Adrenal gland (tissue), 12 donors: Measurements from ENCODE around the gene PLA2G2F. TPM values are rescaled to one million over a fixed set of nuclear protein-coding genes. Genes with fewer than 3 reads are reported as not detected.

Experiments used
- DNase-seq, 7 donors: peaks; one replicate each; pipeline ENCODE4 v3.0.0-alpha.2; 2019 to 2020
- H3K27ac ChIP-seq, 5 donors: fragments of 200-600 bp; sonication (generic) in 4 of 5; 1 replicate in 3 of 5; 2 replicates in 2 of 5; pipeline versions ENCODE4 v1.5.1 to v1.8.0; 2016 to 2020; ENCODE audit warnings: mild to moderate bottlenecking in 1 of 5
- H3K27me3 ChIP-seq: fragments of 200-600 bp; 2 replicates; pipeline ENCODE4 v1.8.0; 2021
- H3K36me3 ChIP-seq, 2 donors: fragments of 200-600 bp; replicated peaks in 1 of 2; 1 replicate in 1 of 2; 2 replicates in 1 of 2; pipeline versions ENCODE4 v1.5.1 to v1.8.0; 2018 to 2022
- H3K4me1 ChIP-seq, 2 donors: fragments of 200-600 bp; replicated peaks in 1 of 2; 1 replicate in 1 of 2; 2 replicates in 1 of 2; pipeline versions ENCODE4 v1.5.1 to v1.8.0; 2018 to 2021
- H3K4me3 ChIP-seq, 4 donors: fragments of 200-600 bp; sonication (generic) in 3 of 4; one replicate each; pipeline ENCODE4 v1.5.1; 2016 to 2018
- H3K9me3 ChIP-seq, 3 donors: fragments of 200-600 bp; sonication (generic) in 1 of 3; replicated peaks in 1 of 3; 1 replicate in 2 of 3; 2 replicates in 1 of 3; pipeline versions ENCODE4 v1.5.1 to v1.8.0; 2016 to 2021
- POLR2A ChIP-seq, 2 donors: fragments of 450-650 bp; IDR thresholded peaks; one replicate each; pipeline ENCODE4 v1.6.1; 2017; ENCODE audit warnings: antibody characterized with exemption in 2 of 2, mild to moderate bottlenecking in 2 of 2, moderate library complexity in 1 of 2
- WGBS, 4 donors: extraction: QIAGEN DNeasy Blood & Tissue Kit in 2 of 4; methylation state at CpG; one replicate each; pipeline versions ENCODE4 v1.1.5 to v1.1.7; 2013 to 2017; 5-methylcytosine and 5-hydroxymethylcytosine counted together
- intact Hi-C, 2 donors: fragments of 100-400 bp; cut with DNase I; formaldehyde crosslinking; loops; one replicate each; pipeline versions ENCODE4 v1.14.1 to v1.15.0; 2022 to 2023
- polyA plus RNA-seq, 3 donors: library from polyadenylated mRNA; stranded (reverse); fragments of 200-250 nt in 2 of 3; fragments of 350-450 nt in 1 of 3; fragmentation: Illumina TruSeq in 1 of 3; extraction: RNeasy Lipid Tissue Mini Kit (QIAGEN cat#74804) in 1 of 3; gene quantifications; one replicate each; pipeline ENCODE4 v1.2.3, GENCODE V29; 2013 to 2014
- total RNA-seq, 9 donors: library from RNA; depleted of rRNA in 4 of 9; stranded (reverse); fragments of >200 nt in 4 of 9; fragments of 120-200 nt in 1 of 9; fragmentation: NEBNext Ultra II Directional in 1 of 9; extraction: Animal tissue kit (Norgen Biotek cat#: 25700) in 1 of 9; gene quantifications; one replicate each; pipeline versions ENCODE4 v1.1.0 to v1.2.4, GENCODE V29; 2013 to 2023
- TF ChIP-seq, protein P1 (sequence below), 6 experiments: fragments of 450-650 bp in 4 of 6; fragments of 200-600 bp in 2 of 6; sonication (generic) in 1 of 6; IDR thresholded peaks; 1 replicate in 5 of 6; 2 replicates in 1 of 6; pipeline versions ENCODE4 v1.5.1 to v1.8.0; 2016 to 2021; ENCODE audit warnings: antibody characterized with exemption in 6 of 6, mild to moderate bottlenecking in 2 of 6, moderate library complexity in 1 of 6
- donor health status: healthy with polysubstance abuse.
- donor health status: Bipolar disorder and iron deficiency.
- donor health status: DM: yes; HTN: yes; CAD: no.
- donor health status: DM: no; HTN: no; CAD: no.
- donor health status: DM: no; HTN: no; CAD: no.
- donor health status: DM: yes; HTN: yes; CAD: no.

Gene PLA2G2F
- total and polyA plus RNA-seq, 12 donors = 0.08 TPM; not detected in 11

DNA sequence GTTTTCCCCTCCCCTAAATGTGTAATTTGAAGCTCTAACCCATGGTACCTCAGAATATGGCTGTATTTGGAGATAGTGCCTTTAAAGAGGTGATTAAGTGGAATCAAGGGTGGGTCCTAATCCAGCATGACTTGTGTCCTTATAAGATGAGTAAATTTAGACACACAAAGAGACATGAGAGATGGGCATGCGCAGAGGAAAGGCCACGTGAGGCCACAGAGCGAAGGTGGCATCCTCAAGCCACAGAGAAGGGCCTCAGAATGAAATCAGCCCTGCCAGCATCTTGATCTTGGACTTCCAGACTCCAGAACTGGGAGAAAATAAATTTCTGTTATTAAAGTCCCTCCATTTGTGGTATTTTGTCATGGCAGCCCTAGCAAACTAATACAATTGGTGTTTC is 2.9 kb upstream of the PLA2G2F start:
- no peaks in the 10 kb centered on the region for H3K4me1 ChIP-seq
- intact Hi-C loops = no loop called here
- no peaks in the 10 kb centered on the region for H3K27me3 ChIP-seq
- TF ChIP-seq, protein P1, sequence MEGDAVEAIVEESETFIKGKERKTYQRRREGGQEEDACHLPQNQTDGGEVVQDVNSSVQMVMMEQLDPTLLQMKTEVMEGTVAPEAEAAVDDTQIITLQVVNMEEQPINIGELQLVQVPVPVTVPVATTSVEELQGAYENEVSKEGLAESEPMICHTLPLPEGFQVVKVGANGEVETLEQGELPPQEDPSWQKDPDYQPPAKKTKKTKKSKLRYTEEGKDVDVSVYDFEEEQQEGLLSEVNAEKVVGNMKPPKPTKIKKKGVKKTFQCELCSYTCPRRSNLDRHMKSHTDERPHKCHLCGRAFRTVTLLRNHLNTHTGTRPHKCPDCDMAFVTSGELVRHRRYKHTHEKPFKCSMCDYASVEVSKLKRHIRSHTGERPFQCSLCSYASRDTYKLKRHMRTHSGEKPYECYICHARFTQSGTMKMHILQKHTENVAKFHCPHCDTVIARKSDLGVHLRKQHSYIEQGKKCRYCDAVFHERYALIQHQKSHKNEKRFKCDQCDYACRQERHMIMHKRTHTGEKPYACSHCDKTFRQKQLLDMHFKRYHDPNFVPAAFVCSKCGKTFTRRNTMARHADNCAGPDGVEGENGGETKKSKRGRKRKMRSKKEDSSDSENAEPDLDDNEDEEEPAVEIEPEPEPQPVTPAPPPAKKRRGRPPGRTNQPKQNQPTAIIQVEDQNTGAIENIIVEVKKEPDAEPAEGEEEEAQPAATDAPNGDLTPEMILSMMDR (IDR thresholded peaks at IDR 0.05) = no peak
- TF ChIP-seq POLR2A (IDR thresholded peaks at IDR 0.05) = no peak
- no peak overlapping the region for H3K4me3 ChIP-seq
- no peaks in the 10 kb centered on the region for H3K9me3 ChIP-seq
- 92 to 97% (median 94%) methylated on average over 3 of the region's 3 CpGs for WGBS, 4 donors
- H3K27ac ChIP-seq = no peak overlapping the region
- no peak for DNase-seq
- no peaks in the 10 kb centered on the region for H3K36me3 ChIP-seq

DNA sequence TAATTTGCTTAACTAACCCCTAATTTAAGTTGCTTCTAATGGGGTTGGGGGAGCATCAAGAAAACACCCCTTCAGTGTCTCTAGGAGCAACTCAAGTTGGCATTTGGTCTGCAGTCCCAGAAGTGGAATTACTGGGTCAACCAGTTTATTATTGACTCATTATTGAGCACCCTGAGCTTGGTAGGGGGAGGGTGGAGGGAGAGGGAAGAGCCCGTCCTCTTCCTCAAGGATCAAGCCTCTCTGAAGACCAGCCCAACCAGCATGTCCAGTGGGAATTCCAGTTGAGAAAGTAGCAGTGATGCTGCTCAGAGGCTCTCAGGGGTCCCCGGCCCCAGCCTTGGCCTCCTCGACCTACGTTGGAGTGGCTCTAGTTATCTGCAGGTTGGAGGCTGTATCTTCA is 2.1 kb upstream of the PLA2G2F start:
- Histone ChIP-seq H3K27me3 (no peaks in the 10 kb centered on the region), H3K36me3 (no peaks in the 10 kb centered on the region), H3K4me3 (no peak overlapping the region), H3K4me1 (no peaks in the 10 kb centered on the region), H3K9me3 (no peaks in the 10 kb centered on the region), H3K27ac (no peak overlapping the region)
- no peak for TF ChIP-seq POLR2A (IDR thresholded peaks at IDR 0.05)
- TF ChIP-seq, protein P1 (IDR thresholded peaks at IDR 0.05) = no peak
- intact Hi-C loops = no loop called here
- no peak for DNase-seq
- WGBS, 4 donors = 86 to 99% (median 88%) methylated on average over 3 to 4 of the region's 4 CpGs

DNA sequence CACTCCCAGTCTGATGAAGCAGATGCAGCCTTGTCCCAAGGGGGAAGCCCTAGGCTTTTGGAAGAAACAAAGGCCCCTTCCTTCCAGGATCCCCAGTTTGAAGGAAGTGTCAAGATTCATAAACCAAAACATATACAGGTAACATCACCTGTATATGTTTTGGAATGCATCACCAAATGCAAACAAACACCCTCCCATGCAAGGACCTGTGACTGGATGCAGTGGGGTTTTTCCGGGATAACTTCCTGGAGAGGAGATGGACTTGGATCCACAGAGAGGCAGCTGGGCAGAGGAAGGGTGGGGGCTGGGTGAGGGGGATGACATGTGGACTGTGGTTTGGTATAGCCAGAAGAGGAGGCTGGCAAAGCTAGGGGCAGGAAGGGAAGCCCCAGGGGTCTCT is 1.5 kb upstream of the PLA2G2F start:
- Histone ChIP-seq H3K9me3 (no peaks in the 10 kb centered on the region), H3K27me3 (no peaks in the 10 kb centered on the region), H3K4me1 (no peaks in the 10 kb centered on the region), H3K36me3 (no peaks in the 10 kb centered on the region), H3K27ac (no peak overlapping the region), H3K4me3 (no peak overlapping the region)
- intact Hi-C loops = no loop called here
- WGBS, 4 donors = 91 to 95% (median 93%) methylated on average over 1 of the region's 1 CpG
- no peak for DNase-seq
- no peak for TF ChIP-seq POLR2A (IDR thresholded peaks at IDR 0.05)
- TF ChIP-seq, protein P1 (IDR thresholded peaks at IDR 0.05) = no peak

DNA sequence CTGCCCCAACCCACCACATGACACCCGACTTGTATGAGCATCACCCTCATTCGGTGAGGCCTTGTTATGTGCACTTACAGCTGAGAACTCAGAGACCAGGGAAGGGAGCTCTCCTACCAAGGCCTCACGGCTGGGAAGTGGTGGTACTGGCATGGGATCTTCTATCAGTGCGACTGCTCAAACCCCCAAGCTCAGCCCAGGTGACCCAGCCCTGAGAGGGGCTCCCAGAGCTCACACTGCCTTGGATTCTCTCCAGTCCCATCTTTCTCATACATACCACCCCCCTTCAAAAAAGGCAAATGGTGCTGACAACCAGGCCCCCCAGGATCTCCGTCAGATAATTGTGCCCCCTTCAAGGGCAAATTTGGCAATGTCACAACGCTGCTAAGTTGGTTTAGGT is 777 bp upstream of the PLA2G2F start:
- no peak for DNase-seq

More for the DNA sequence above, 777 bp upstream of the PLA2G2F start:
- Histone ChIP-seq H3K27me3 (no peaks in the 10 kb centered on the region), H3K36me3 (no peaks in the 10 kb centered on the region), H3K9me3 (no peaks in the 10 kb centered on the region), H3K4me1 (no peaks in the 10 kb centered on the region), H3K27ac (no peak overlapping the region), H3K4me3 (no peak overlapping the region)
- 89 to 97% (median 95%) methylated on average over 4 to 6 of the region's 6 CpGs for WGBS, 4 donors
- TF ChIP-seq, protein P1 (IDR thresholded peaks at IDR 0.05) = no peak
- no peak for TF ChIP-seq POLR2A (IDR thresholded peaks at IDR 0.05)
- intact Hi-C loops = no loop called here
